Lower leg skin (tissue), 3 donors: ENCODE measurements around the gene PTPRN2.

ENCODE experiments used
- CTCF ChIP-seq, 3 donors: fragments of 450-650 bp; IDR thresholded peaks; one replicate each; pipeline ENCODE4 v1.5.1; 2016; ENCODE audit warnings: antibody characterized with exemption in 3 of 3, mild to moderate bottlenecking in 3 of 3, moderate library complexity in 2 of 3
- POLR2A ChIP-seq, 2 donors: fragments of 450-650 bp; IDR thresholded peaks; one replicate each; pipeline ENCODE4 v1.6.1; 2016 to 2017; ENCODE audit warnings: antibody characterized with exemption in 2 of 2, mild to moderate bottlenecking in 1 of 2, moderate library complexity in 1 of 2

GRCh38 chr7:157990226-157990880 lies 597.3 kb downstream of the PTPRN2 start:
- TF ChIP-seq CTCF (IDR thresholded peaks at IDR 0.05), result no peak
- TF ChIP-seq POLR2A (IDR thresholded peaks at IDR 0.05), result no peak
